GM23338 (cell line): ENCODE data around the gene TARS3.

ENCODE experiments used
- CREB1 ChIP-seq: fragments of 250-450 bp; sonication (Bioruptor Pico); IDR thresholded peaks from 2 replicates; pipeline ENCODE4 v1.5.0; 2020; ENCODE audit warnings: low read depth, mild to moderate bottlenecking, moderate library complexity
- CTCF ChIP-seq, 2 experiments: fragments of 200-600 bp in 1 of 2; sonication (generic) in 1 of 2; conservative IDR thresholded peaks; 2 replicates each; pipeline versions ENCODE4 v1.5.1 to v1.6.1; 2016 to 2017; ENCODE audit warnings: antibody characterized with exemption in 2 of 2, low read depth in 2 of 2, mild to moderate bottlenecking in 2 of 2, moderate library complexity in 1 of 2
- ETS1 ChIP-seq: IDR thresholded peaks from 2 replicates; pipeline ENCODE4 v1.6.1; 2016; ENCODE audit warnings: antibody characterized with exemption
- EZH2 ChIP-seq: fragments of 200-600 bp; sonication (generic); IDR thresholded peaks from one replicate; pipeline ENCODE4 v1.8.0; 2017; ENCODE audit warnings: antibody characterized with exemption, mild to moderate bottlenecking, low read depth; ENCODE audit not compliant: unreplicated experiment
- EZH2phosphoT487 ChIP-seq: fragments of 200-600 bp; sonication (generic); IDR thresholded peaks from one replicate; pipeline ENCODE4 v1.8.1; 2018; ENCODE audit warnings: antibody characterized with exemption; ENCODE audit not compliant: unreplicated experiment
- JUNB ChIP-seq: IDR thresholded peaks from one replicate; pipeline ENCODE4 v1.6.1; 2016; ENCODE audit warnings: antibody characterized with exemption; ENCODE audit not compliant: unreplicated experiment
- NANOG ChIP-seq: IDR thresholded peaks from 2 replicates; pipeline ENCODE4 v1.6.1; 2016; ENCODE audit warnings: antibody characterized with exemption, borderline replicate concordance
- POLR2AphosphoS5 ChIP-seq: IDR thresholded peaks from 2 replicates; pipeline ENCODE4 v1.6.1; 2016; ENCODE audit warnings: antibody characterized with exemption, low read depth
- REST ChIP-seq: IDR thresholded peaks from one replicate; pipeline ENCODE4 v1.6.1; 2018; ENCODE audit warnings: antibody characterized with exemption; ENCODE audit not compliant: unreplicated experiment
- STAT1 ChIP-seq: IDR thresholded peaks from one replicate; pipeline ENCODE4 v1.6.1; 2016; ENCODE audit warnings: antibody characterized with exemption; ENCODE audit not compliant: unreplicated experiment
- ZNF114 ChIP-seq: fragments of 250-450 bp; sonication (Bioruptor Pico); IDR thresholded peaks from 2 replicates; pipeline ENCODE4 v1.5.0; 2020; ENCODE audit warnings: mild to moderate bottlenecking, moderate library complexity
- ZNF331 ChIP-seq: fragments of 250-450 bp; sonication (Bioruptor Pico); IDR thresholded peaks from 2 replicates; pipeline ENCODE4 v1.5.0; 2020; ENCODE audit warnings: low read depth, mild to moderate bottlenecking, moderate library complexity
- ZNF462 ChIP-seq: fragments of 250-450 bp; sonication (Bioruptor Pico); IDR thresholded peaks from 2 replicates; pipeline ENCODE4 v1.5.0; 2020; ENCODE audit warnings: mild to moderate bottlenecking, moderate library complexity

- TF ChIP-seq ZNF331 (CRISPR knock-in tag): no peak
- TF ChIP-seq POLR2AphosphoS5: no peak
- no peak for TF ChIP-seq CTCF (conservative IDR thresholded peaks at IDR 0.05; ENCODE audit: low read depth in 2 of 2)
- no peak for TF ChIP-seq EZH2phosphoT487
- TF ChIP-seq EZH2: no peak
- no peak for TF ChIP-seq JUNB
- TF ChIP-seq REST: no peak
- TF ChIP-seq NANOG: no peak
- TF ChIP-seq STAT1: no peak
- TF ChIP-seq CREB1: no peak
- no peak for TF ChIP-seq ETS1
- TF ChIP-seq ZNF462: no peak
- no peak for TF ChIP-seq ZNF114 (CRISPR knock-in tag)
These were observed 117.2 kb downstream of the TARS3 start for GRCh38 chr15:101607108-101607507.
